ENCODE measurements around the gene PIP5KL1. TPM values are rescaled to one million over a fixed set of nuclear protein-coding genes. Genes with fewer than 3 reads are reported as not detected.

Gene PIP5KL1
- total and polyA plus RNA-seq, 9 donors, result 0.10 to 4.0 (median 1.9) TPM

GRCh38 chr9:127871531-127871930 is 59.0 kb downstream of the PIP5KL1 start:
- 71 to 82% (median 79%) methylated on average over 9 of the region's 9 CpGs for WGBS, 3 donors
- Histone ChIP-seq H3K27ac (no peak overlapping the region), H3K27me3 (no peaks in the 10 kb centered on the region), H3K4me3 (no peak overlapping the region), H3K36me3 (no peaks in the 10 kb centered on the region), H3K4me1 (ENCODE audit: insufficient read depth) (peaks cover 33% of the 10 kb centered on the region), H3K9me3 (no peaks in the 10 kb centered on the region)
- TF ChIP-seq CTCF (IDR thresholded peaks at IDR 0.05), result no peak
- peak in 1 of 5 donors; percentile 11 for DNase-seq
- intact Hi-C loops (cut with DNase I), result loop anchor here in 1 of 4 donors (5.0 kb wide), 1 partner anchor 134 kb away; the partner anchor contains the start of gene TOR2A

- H3K9me3 ChIP-seq, result no peaks in the 10 kb centered on the region
- H3K4me3 ChIP-seq, result no peak overlapping the region
- 77 to 88% (median 78%) methylated on average over 12 of the region's 12 CpGs for WGBS, 3 donors
- no peak for DNase-seq
- no peak for TF ChIP-seq POLR2A (IDR thresholded peaks at IDR 0.05)
- TF ChIP-seq CTCF (IDR thresholded peaks at IDR 0.05), result no peak
- TF ChIP-seq EP300 (IDR thresholded peaks at IDR 0.05), result no peak
- peaks cover 30% of the 10 kb centered on the region for H3K4me1 ChIP-seq (ENCODE audit: insufficient read depth)
- H3K27me3 ChIP-seq, result no peaks in the 10 kb centered on the region
- no peak overlapping the region for H3K27ac ChIP-seq
- intact Hi-C loops (cut with DNase I), result loop anchor here in 1 of 4 donors (5.0 kb wide), 1 partner anchor 134 kb away; the partner anchor contains the start of gene TOR2A
- no peaks in the 10 kb centered on the region for H3K36me3 ChIP-seq
Measured at GRCh38 chr9:127870887-127871286, 59.7 kb downstream of the PIP5KL1 start.

Other genes starting within 250 kb of the PIP5KL1 start
- 10 to 100 TPM in 1 of 7 donors, 1 to 10 TPM in 4, under 1 TPM in 2; 0.63 to 99.0 (median 4.2) TPM for gene CFAP157, start 223.8 kb downstream of the PIP5KL1 start, total RNA-seq
- under 1 TPM; 0.22 to 0.53 TPM for gene CFAP157, start 223.8 kb downstream of the PIP5KL1 start, polyA plus RNA-seq
- 10 to 100 TPM in 5 of 7 donors, 1 to 10 TPM in 2; 5.7 to 27.7 (median 11.1) TPM for gene PTRH1, start 215.1 kb downstream of the PIP5KL1 start, total RNA-seq
- 10 to 100 TPM in 1 of 2 donors, 1 to 10 TPM in 1; 1.0 to 12.9 TPM for gene PTRH1, start 215.1 kb downstream of the PIP5KL1 start, polyA plus RNA-seq
- 1 to 10 TPM in 1 of 7 donors, under 1 TPM in 3, not detected in 3; under 0.01 to 5.9 (median 0.34) TPM for gene TTC16, start 214.7 kb downstream of the PIP5KL1 start, total RNA-seq
- gene TTC16, start 214.7 kb downstream of the PIP5KL1 start, polyA plus RNA-seq, result under 1 TPM; 0.06 to 0.08 TPM
- gene TOR2A, start 195.5 kb downstream of the PIP5KL1 start, total RNA-seq, result 10 to 100 TPM in 3 of 7 donors, 1 to 10 TPM in 4; 8.8 to 12.2 (median 9.9) TPM
- 10 to 100 TPM in 1 of 2 donors, 1 to 10 TPM in 1; 2.8 to 12.6 TPM for gene TOR2A, start 195.5 kb downstream of the PIP5KL1 start, polyA plus RNA-seq
- gene SH2D3C, start 152.1 kb downstream of the PIP5KL1 start, total RNA-seq, result 10 to 100 TPM in 2 of 7 donors, 1 to 10 TPM in 5; 2.8 to 17.0 (median 4.6) TPM
- 1 to 10 TPM; 1.9 to 9.2 TPM for gene SH2D3C, start 152.1 kb downstream of the PIP5KL1 start, polyA plus RNA-seq
- 100 to 1,000 TPM in 6 of 7 donors, 10 to 100 TPM in 1; 88.7 to 209 (median 130) TPM for gene CDK9, start 144.7 kb downstream of the PIP5KL1 start, total RNA-seq
- gene CDK9, start 144.7 kb downstream of the PIP5KL1 start, polyA plus RNA-seq, result 10 to 100 TPM; 71.7 to 98.9 TPM
- 100 to 1,000 TPM; 111 to 209 (median 158) TPM for gene FPGS, start 127.9 kb downstream of the PIP5KL1 start, total RNA-seq
- gene FPGS, start 127.9 kb downstream of the PIP5KL1 start, polyA plus RNA-seq, result 100 to 1,000 TPM in 1 of 2 donors, 10 to 100 TPM in 1; 18.9 to 108 TPM
- gene ENG, start 76.1 kb downstream of the PIP5KL1 start, total RNA-seq, result 100 to 1,000 TPM in 5 of 7 donors, 10 to 100 TPM in 2; 59.7 to 298 (median 217) TPM
- gene ENG, start 76.1 kb downstream of the PIP5KL1 start, polyA plus RNA-seq, result 100 to 1,000 TPM in 1 of 2 donors, 10 to 100 TPM in 1; 54.7 to 191 TPM
- 100 to 1,000 TPM in 6 of 7 donors, 10 to 100 TPM in 1; 30.9 to 174 (median 151) TPM for gene AK1, start 53.1 kb downstream of the PIP5KL1 start, total RNA-seq
- gene AK1, start 53.1 kb downstream of the PIP5KL1 start, polyA plus RNA-seq, result 10 to 100 TPM; 37.7 to 87.4 TPM
- gene ST6GALNAC6, start 31.2 kb downstream of the PIP5KL1 start, total RNA-seq, result 100 to 1,000 TPM in 5 of 7 donors, 10 to 100 TPM in 2; 58.5 to 141 (median 111) TPM
- 100 to 1,000 TPM in 1 of 2 donors, 10 to 100 TPM in 1; 52.5 to 145 TPM for gene ST6GALNAC6, start 31.2 kb downstream of the PIP5KL1 start, polyA plus RNA-seq
- 10 to 100 TPM; 29.5 to 58.4 (median 46.4) TPM for gene ST6GALNAC4, start 13.7 kb downstream of the PIP5KL1 start, total RNA-seq
- 10 to 100 TPM in 1 of 2 donors, 1 to 10 TPM in 1; 2.2 to 34.0 TPM for gene ST6GALNAC4, start 13.7 kb downstream of the PIP5KL1 start, polyA plus RNA-seq
- gene DPM2, start 7.1 kb upstream of the PIP5KL1 start, total RNA-seq, result 10 to 100 TPM; 10.6 to 37.1 (median 27.8) TPM
- gene DPM2, start 7.1 kb upstream of the PIP5KL1 start, polyA plus RNA-seq, result 10 to 100 TPM; 22.7 to 27.2 TPM
- gene EEIG1, start 50.2 kb upstream of the PIP5KL1 start, total RNA-seq, result 100 to 1,000 TPM in 2 of 7 donors, 10 to 100 TPM in 4, 1 to 10 TPM in 1; 8.6 to 104 (median 76.0) TPM
- 10 to 100 TPM; 17.9 to 20.8 TPM for gene EEIG1, start 50.2 kb upstream of the PIP5KL1 start, polyA plus RNA-seq
- gene NAIF1, start 136.5 kb upstream of the PIP5KL1 start, total RNA-seq, result 10 to 100 TPM in 1 of 7 donors, 1 to 10 TPM in 6; 4.1 to 10.9 (median 5.9) TPM
- 1 to 10 TPM; 6.6 to 9.0 TPM for gene NAIF1, start 136.5 kb upstream of the PIP5KL1 start, polyA plus RNA-seq
- 10 to 100 TPM; 24.1 to 90.1 (median 40.0) TPM for gene SLC25A25, start 137.5 kb upstream of the PIP5KL1 start, total RNA-seq
- 10 to 100 TPM; 23.4 to 28.6 TPM for gene SLC25A25, start 137.5 kb upstream of the PIP5KL1 start, polyA plus RNA-seq
- 10 to 100 TPM; 33.7 to 69.5 (median 61.3) TPM for gene PTGES2, start 197.0 kb upstream of the PIP5KL1 start, total RNA-seq
- 10 to 100 TPM; 19.6 to 33.8 TPM for gene PTGES2, start 197.0 kb upstream of the PIP5KL1 start, polyA plus RNA-seq
- gene LCN2, start 218.7 kb upstream of the PIP5KL1 start, total RNA-seq, result 10 to 100 TPM in 2 of 7 donors, 1 to 10 TPM in 3, under 1 TPM in 1, not detected in 1; 0.33 to 19.5 (median 4.3) TPM
- gene LCN2, start 218.7 kb upstream of the PIP5KL1 start, polyA plus RNA-seq, result under 1 TPM in 1 of 2 donors, not detected in 1; 0.46 TPM
- 100 to 1,000 TPM in 1 of 7 donors, 10 to 100 TPM in 6; 17.9 to 210 (median 31.7) TPM for gene BBLN, start 229.5 kb upstream of the PIP5KL1 start, total RNA-seq
- 10 to 100 TPM in 1 of 2 donors, 1 to 10 TPM in 1; 2.4 to 59.3 TPM for gene BBLN, start 229.5 kb upstream of the PIP5KL1 start, polyA plus RNA-seq

All from ovary (tissue), 9 donors.